HG02588 (cell line): ENCODE data around the gene KRT12.
"Not testable (repeated sequence)": the region's sequence is repeated elsewhere in the genome, so short reads cannot be mapped to it uniquely, and the experiment has no call there.

Experiments used
- ATAC-seq: cut with Tn5 transposase; IDR thresholded peaks from one replicate; pipeline ENCODE4 v1.9.1; 2021; ENCODE audit warnings: mild to moderate bottlenecking, moderate library complexity; ENCODE audit not compliant: unreplicated experiment

Gene KRT12

GRCh38 chr17:40884708-40885512 is 17.9 kb upstream of the KRT12 start, which contains the start of gene KRT20:
Gene KRT20, minus strand, starts transcription at chr17:40885242. Its CDS starts 57 bp downstream, at chr17:40885185.
- no peak for ATAC-seq

DNA sequence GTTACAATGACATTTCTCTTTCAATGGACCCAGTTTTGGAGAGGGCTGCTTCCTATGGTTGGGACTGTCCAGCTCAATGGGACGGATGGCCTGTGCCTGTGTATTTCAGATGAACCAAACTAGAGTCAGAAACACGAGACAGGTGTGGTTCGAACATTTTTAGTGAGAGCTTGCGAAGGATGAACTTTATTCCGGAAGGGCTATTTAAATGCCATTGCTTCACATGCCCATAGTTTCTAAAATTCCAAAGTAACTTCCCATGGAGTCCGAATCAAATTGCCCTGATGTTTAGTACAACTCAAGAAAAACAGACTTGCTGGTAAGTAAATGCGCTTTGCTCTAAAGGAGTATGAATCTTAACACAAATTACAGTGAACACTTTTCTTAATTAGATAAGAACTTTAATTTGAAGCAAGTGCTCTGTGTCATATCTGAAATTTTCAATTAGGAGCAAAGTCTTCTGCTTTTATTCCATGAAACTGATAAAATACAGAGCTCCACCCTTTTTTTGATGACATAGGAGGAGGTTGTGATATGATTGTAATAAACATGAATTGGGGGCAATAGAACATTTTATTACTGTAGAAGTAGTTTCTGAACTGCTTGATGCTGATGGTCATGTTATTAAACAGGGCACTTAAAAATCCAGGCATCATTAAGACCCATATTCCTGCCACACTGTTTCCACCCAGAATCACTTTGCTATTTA is 16.8 kb upstream of the KRT12 start:
- ATAC-seq, result no peak

- ATAC-seq, result no peak
Observed at GRCh38 chr17:40883031-40883430, 16.0 kb upstream of the KRT12 start.

- ATAC-seq, result no peak
Observed at GRCh38 chr17:40879026-40879425, 12.0 kb upstream of the KRT12 start.

DNA sequence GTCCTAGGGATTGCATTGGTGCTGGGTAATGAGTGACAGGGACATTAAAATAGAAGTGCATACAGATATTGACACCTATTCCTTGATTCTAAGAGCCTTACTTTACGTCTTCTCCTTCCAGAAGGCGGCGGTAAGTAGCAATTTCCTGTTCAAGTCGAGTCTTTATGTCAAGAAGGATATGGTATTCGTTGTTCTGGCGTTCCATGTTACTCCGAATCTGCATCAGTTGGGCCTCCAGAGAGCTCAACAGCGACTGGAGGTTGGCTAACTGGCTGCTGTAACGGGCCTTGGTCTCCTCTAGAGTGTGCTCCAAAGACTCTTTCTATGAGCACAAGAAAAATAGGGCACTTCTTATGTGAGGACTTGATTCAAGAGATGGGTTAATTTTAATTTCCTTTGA is 11.0 kb upstream of the KRT12 start:
- ATAC-seq, result no peak

- no peak for ATAC-seq
Observed at GRCh38 chr17:40873801-40874200, 6.8 kb upstream of the KRT12 start.

GRCh38 chr17:40873255-40873654 is 6.2 kb upstream of the KRT12 start:
- no peak for ATAC-seq

DNA sequence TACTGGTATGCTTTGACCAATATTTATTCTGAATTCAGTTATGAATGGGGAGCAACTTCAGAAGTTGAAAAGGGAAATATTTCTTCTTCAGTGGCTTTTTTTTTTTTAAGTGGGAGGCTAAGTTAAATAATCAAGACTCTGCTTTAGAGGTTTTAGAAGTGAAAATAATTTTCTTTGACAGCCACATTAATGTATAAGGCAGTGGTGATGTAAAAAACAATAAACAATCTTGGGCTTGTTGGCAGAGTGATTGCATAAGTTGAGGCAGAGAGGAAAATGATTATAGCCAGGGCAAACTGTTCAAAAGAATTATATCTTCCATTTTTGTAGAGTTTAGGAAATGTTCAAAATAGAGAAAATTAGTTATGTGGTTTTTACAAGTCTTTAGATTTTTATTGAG is 5.4 kb upstream of the KRT12 start:
- no peak for ATAC-seq

- no peak for ATAC-seq
Observed at GRCh38 chr17:40871316-40871715, 4.3 kb upstream of the KRT12 start.

GRCh38 chr17:40870136-40870535 is 3.1 kb upstream of the KRT12 start:
- ATAC-seq, result no peak

DNA sequence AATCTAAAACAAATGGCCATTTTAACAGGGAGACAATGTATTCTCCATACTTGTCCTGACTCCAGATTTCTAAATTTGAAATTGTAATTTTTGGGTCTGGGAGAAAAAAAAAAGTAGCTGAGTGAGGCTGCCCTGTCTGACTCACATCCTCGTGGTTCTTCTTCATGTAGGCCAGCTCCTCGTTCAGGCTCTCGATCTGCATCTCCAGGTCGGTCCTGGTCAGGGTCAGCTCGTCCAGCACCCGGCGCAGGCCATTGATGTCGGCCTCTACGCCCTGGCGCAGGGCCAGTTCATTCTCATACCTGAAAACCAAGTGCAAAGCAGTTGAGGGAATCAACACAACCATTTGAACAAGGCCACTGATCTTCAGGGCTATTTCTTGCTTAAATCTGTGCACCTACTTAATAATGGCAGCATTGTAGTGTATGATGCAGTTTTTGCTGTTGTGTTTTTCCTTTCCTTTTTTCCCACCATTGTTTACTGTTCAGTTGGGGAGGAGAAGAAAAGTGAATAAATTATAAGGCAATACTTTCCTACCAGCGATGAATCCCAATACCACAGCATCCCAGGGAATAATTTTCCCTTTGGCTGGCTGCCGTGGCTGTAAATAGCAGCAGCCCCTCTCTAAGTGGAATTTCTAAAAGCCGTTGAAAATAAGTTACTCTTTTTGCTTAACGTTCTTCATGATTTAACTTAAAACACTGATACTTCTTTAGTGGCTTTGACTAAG is 2.2 kb downstream of the KRT12 start:
- no peak for ATAC-seq

DNA sequence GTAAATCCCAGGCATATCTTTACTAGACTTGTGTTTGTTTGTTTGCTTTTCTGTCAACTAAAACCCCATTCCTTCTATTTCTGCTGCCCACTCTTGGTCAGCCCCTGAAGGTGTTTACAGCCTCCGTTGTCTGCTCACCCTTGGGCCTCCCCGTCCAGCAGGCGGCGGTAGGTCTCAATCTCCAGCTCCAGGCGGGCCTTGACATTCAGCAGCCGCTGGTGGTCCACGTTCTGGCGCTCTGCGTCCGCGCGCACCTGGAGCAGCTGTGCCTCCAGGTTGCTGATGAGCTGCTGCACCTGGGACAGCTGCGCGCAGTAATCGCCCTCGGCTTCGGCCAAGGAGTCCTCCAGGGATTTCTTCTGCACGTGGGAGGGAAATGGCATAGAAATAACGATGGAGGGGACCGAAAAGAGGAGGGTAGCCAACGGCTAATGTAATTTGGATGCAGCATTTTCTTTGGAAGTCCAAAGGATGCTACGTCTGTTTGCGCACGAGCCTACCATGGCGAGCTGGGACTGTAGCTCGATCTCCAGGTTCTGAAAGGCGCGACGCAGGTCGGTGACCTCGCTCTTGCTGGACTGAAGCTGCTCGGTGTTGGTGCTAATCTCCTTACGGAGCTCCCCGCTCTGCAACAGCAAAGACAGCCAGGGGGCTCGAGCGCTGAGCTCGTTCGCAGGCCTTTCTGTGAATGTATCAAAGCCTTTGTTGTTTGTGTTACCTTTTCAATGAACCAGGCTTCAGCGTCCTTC is 3.9 kb downstream of the KRT12 start:
- ATAC-seq, result no peak

DNA sequence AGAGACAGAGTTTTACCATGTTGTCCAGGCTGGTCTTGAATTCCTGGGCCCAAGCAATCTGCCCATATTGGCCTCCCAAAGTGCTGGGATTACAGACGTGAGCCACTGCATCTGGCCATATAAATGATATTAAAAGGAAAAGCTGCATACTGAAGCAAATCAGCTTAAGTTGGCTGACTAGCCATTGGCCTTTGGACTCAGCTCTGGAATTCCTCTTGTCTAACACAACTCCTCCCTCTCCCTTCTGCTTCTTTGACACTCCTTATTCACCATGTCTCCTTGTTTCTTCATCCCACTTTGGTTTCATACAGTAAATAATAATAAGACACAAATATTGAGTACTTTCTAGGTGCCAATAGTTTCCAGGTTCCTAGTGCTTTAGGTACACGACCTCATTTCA is 7.5 kb downstream of the KRT12 start:
- no peak for ATAC-seq

GRCh38 chr17:40858667-40859066 is 8.4 kb downstream of the KRT12 start:
- not testable (repeated sequence) for ATAC-seq

DNA sequence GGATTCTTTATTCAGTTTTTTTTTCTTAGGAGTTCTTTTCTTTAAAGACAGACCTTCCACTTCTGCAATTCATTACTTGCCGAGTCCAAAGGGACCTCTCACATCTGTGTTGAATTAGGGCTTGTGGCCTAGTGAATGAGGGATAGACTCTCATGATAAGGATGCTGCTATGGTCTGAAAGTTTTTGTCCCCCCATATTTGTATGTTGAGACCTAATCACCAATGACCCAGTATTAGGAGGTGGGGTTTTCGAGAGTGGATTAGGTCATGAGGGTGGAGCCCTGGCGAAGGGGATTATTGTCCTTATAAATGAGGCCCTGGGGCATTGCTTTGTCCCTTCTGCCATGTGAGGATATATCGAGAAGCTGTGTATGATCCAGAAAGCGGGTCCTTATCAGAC is 9.5 kb downstream of the KRT12 start:
- no peak for ATAC-seq

DNA sequence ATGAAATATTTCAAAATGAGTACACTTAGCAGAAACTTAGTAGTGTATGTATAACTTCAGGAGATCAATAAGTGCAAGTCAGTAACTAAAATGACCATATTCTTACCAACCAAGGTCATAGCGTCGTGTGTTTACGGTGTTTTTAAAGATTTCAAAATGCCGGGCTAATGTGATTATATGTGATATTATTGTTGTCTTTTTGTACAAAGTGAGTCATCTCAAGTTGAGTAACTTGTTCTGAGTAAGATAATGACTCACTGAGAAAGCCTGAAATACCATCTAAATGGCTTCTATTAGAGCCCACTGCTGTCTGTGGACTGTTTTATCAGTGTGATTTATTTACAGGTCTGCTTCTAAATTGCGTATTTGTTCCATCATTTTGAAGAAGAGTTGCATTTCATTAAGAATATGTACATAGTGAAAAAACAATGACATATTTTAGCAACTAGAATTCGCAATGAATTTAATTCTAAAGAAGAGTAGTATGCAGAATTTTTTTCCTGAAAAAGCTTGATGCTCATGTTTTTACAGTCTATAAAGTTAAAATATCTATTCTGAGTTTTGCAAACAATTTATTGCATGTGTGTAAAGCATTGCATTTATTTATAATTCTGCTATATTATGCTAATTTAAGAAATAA is 12.7 kb downstream of the KRT12 start:
- ATAC-seq, result no peak

DNA sequence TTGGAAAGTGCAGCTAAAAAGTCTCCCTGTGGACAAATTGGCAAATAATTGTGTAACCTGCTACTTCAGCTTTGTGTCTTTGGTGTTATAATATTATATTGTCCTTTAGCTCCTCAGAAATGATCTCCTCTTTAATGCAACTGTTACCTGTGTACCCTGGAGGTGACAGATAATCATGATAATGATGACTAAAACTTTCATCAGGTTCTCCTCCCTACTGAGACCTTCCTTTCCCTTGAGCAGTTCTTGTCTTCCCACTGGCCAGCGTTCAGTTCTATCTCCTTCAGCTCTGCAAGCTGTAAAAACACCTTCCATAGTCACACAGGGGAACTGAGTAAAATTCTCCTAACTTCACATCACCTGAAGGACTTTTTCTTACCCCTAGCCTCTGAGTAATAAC is 14.7 kb downstream of the KRT12 start:
- no peak for ATAC-seq

GRCh38 chr17:40850293-40850972 is 16.6 kb downstream of the KRT12 start:
- ATAC-seq, result no peak

DNA sequence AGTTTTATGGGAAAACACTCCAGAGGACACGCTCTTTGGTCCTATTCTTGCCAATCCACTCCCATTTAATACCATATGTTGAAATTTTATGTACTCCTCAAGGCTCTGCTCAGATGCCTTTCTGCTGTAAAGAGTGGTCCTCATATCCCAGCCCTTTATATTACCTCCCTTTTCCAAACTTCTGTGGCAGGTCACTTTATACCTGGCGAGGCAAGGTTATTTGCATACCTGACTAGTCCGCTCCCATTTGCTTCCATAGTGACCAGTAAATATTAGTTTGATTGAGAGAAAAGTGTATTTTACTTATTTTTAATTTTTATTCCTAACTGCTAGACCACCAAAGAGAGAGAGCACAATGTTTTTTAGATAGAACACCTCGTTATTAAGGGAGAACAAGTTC is 17.3 kb downstream of the KRT12 start:
- ATAC-seq, result no peak
